Measurements from ENCODE around the gene PTPRG.
A peak's percentile ranks its signal among the peaks of the same experiment; 100 is the strongest.

The PTPRG gene

DNA sequence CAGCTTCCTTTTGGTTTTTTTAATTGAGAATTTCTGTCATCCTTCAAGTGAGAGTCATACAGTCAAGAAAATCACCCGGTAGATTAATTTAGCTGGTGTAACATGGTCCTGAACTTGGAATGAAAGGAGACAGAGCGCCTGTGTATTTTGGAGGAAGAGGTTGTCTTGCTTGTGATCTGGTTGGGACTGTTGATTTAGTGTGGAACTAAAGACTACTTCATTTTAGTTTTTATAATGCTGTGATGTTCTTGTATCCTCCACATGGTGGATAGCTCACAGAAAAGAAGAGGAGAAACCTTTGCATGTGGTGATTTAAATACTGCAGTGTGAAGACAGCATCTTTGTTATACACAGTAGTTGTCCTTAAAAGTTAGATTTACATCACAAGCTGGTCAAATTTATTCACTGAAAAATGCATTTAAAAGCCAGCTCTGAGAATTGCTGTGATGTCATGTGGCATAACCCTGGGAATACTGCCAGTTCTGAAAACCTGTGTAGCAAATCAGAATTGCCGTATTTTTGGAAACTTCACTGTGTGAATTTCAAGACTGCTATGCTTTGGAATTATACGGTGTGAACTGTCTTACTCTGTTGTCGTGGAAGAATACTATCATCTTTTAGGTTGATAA, 268.5 kb downstream of the PTPRG start:
- DNase-seq, result peak in 1 of 14 donors; percentile 80

GRCh38 chr3:61831973-61832372, 270.6 kb downstream of the PTPRG start:
- no peak for DNase-seq

GRCh38 chr3:61832375-61833229, 271.2 kb downstream of the PTPRG start:
- DNase-seq, result no peak

DNA sequence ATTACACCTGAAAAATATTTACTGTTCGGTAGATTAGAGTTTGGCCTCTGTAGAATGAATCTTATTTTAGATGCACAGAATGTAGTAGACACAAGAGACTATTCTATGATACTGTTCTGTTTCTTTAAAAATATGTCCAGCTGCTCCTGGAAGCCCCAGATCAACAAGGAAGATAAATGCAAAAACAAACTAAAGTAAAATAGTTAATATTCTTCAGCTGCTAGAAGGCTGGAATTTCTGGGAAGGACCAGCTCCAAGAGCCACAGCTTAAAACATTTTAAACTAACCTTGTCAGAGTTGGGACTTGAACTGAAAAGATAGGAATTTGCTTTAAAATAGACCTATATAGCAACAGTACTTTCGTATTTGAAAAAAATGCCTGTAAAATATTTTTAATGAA, 277.9 kb downstream of the PTPRG start:
- DNase-seq, result no peak

- DNase-seq, result no peak
Observed at GRCh38 chr3:61841111-61841845, 279.9 kb downstream of the PTPRG start.

DNA sequence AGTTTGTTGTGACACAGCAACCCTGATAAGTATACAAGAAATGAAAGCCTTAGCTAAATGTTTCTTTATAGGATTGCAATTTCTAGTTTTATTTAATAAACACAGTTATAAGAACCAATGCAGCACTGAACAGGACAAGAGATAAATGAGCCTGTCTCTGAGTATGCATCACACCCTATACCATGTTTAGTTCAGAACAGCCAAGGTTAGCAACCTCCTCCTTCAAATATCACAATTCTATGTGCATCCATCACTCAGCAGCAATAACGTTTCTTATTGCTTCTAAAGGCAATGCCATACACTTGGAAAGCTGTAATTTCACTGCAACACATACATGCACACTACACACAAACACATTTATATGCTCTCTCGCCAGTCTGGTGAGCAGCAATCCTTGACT, 280.6 kb downstream of the PTPRG start:
- no peak for DNase-seq

- no peak for DNase-seq
Observed at GRCh38 chr3:61844346-61844745, 283.0 kb downstream of the PTPRG start.

DNA sequence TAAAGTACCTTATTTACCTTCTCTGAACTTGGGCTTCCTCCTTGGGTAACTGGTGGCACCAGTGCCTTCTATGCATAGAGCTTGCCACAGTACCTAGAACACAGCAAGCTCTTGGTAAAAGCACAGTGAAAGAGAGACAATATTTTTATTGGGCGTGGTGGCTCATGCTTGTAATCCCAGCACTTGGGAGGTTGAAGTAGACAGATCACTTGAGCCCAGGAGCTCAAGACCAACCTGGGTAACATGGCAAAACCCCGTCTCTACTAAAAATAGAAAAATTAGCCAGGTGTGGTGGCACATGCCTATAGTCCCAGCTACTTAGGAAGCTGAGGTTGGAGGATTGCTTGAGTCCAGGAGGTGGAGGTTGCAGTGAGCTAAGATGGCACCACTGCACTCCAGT, 285.1 kb downstream of the PTPRG start:
- no peak for DNase-seq

GRCh38 chr3:61847784-61848462, 286.6 kb downstream of the PTPRG start:
- peak in 3 of 14 donors; percentile 12 to 53 (median 35) for DNase-seq

- DNase-seq, result peak in 1 of 14 donors; percentile 12
Observed at GRCh38 chr3:61848885-61849284, 287.5 kb downstream of the PTPRG start.

DNA sequence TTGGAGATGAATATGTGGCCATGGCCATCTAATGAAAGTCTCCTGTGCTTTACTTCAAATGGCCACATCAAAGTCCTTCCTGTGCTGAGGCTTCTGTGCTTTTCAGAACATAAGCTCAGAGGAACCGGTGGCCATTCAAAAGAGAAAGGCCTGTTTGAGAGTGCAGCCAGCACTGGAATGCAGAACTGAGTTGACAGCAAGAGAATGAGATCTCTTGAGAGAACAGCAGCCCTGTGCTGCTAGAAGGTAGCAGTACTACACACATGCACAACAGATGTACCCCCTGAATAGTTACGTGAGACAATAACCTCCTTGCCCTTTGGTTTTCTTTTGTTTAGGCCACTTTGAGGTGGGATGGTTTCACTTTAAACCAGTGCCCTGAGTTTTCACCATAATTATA, 292.5 kb downstream of the PTPRG start:
- no peak for DNase-seq

- no peak for DNase-seq
Observed at GRCh38 chr3:61855211-61855610, 293.8 kb downstream of the PTPRG start.

- DNase-seq, result no peak
Observed at GRCh38 chr3:61857297-61857696, 295.9 kb downstream of the PTPRG start.

- DNase-seq, result peak in 1 of 14 donors; percentile 14
Observed at GRCh38 chr3:61858054-61858453, 296.7 kb downstream of the PTPRG start.

DNA sequence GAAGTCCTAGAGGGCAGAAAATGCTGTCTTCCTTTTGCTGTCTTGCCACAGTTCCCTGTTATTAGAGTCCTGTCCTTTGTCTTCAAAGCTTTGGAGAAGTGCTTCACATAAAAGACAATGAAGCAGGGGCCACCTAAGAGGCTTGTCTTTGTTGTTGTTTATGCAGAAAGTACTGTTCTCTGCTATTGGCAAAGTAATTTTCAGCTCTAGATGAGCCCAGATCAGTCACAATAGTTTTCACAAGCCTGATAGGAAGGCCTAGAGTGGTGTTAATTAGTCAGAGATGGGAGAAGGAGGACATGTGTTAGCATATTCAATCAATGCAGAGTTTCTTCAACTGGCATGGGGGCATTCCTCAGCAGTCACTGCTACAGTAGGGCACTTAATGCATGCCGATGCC, 300.0 kb downstream of the PTPRG start:
- DNase-seq, result no peak

- no peak for DNase-seq
Observed at GRCh38 chr3:61862614-61863289, 301.4 kb downstream of the PTPRG start.

DNA sequence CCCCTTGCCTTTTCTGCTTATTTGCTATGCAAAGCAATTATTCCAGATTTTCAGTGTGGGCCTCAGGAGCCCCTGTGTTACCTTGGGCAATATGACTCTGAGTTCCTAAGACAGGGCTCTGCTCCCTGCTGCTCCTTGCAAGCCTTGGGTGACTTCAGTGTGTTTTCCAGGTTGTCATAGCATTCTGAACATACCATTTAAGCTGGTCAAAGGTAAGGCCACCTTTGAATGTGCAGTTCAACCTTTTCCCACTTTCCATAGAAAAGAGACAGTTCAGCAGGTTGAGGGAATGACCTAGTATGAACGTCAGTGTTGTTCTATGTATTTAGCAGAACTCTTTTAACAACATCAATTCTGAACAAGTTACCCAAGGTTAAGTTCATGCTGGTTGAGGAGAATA, 302.2 kb downstream of the PTPRG start:
- DNase-seq, result no peak

DNA sequence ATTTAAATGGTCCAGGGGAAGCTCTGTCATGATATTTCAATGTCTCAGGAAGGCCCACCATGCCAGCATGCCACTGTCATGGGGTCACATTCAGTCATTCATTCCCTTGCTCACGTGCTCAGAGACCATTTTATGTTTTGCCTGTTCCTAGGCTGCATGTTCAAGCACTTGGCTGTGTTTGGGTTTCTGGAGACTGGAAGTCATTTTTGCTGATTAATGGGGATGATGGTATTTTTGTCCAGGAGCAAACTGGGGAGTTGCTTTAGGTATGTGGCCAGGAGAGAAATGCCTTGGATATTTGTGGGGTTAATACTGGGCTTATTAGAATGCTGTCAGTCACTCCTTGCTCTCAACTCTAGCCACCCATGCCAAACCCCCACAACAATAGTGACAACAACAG, 303.5 kb downstream of the PTPRG start:
- no peak for DNase-seq

DNA sequence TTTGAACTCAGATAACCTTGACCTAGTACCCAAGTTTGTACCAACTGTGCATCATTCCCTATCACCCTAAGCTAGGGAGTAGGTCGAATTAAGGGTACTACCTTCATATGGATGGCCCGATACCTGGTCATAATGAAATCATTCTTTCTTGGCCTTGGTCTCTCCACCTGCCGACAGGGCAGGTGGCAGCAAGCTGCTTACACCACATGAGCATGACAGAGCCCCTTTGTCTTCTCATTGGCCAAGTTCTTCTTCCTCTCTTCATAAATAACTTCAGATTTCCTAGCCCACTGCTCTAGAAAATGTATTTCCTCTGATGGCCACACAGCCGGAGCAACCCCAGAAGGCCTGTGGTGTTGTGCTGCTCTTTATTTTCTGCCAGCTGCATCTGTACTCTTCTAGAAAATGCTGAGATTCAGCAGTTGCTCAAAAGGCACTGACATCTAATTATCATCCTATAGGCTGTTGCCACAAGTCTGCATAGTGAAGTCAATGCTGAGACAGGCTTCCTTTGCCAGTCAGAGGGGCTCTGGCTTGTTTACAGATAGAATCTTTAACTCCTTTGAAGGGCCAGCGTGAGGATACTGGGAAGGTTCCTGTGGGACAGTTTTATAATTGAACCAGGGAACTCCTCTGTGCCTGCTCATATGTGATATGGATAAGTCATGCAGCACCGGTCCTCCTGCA, 304.2 kb downstream of the PTPRG start:
- peak in 1 of 14 donors; percentile 50 for DNase-seq

DNA sequence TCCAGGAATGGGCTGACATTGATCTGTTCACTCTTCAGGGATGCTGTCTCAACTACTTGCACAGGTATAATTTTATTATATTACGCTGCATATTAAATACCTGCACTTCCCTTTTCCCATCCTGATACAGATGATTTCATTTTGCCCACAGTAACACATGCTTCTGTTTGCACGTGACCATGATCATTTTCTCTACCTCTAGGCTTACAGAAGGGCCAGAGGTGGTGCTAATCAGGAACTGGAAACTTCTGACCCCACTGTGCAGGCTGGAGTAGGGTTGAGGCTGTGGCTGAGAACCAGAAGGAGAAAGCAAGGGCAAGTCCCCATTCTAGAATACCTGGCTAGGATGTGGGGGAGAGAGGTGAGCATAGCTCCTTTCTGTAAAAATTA, 304.8 kb downstream of the PTPRG start:
- DNase-seq, result peak in 1 of 14 donors; percentile 31

- DNase-seq, result peak in 1 of 14 donors; percentile 90
Observed at GRCh38 chr3:61866961-61867461, 305.6 kb downstream of the PTPRG start.
